Panc1 (cell line): ENCODE measurements around the gene MEGF11. TPM values are rescaled to one million over a fixed set of nuclear protein-coding genes. Genes with fewer than 3 reads are reported as not detected.

Experiments used
- ATAC-seq: fragments of 200-7000 bp; cut with Tn5 transposase; 2 replicates; pipeline ENCODE4 v1.9.1; 2020; ENCODE audit warnings: mild to moderate bottlenecking, moderate library complexity
- BruUV-seq: library from RNA; stranded (reverse); fragments of 400-500 nt; replicated peaks from 2 replicates; lab custom pipeline; 2021; lab: Mats Ljungman, UMichigan
- CTCF ChIA-PET: fragments of 300-600 bp; sonication (Branson Sonifier 250); formaldehyde crosslinking; loops from one replicate; lab custom pipeline; 2022; ENCODE audit warnings: antibody characterized with exemption; lab: Charles Lee
- POLR2A ChIA-PET: fragments of 300-600 bp; sonication (Branson Sonifier 250); formaldehyde crosslinking; loops from one replicate; lab custom pipeline; 2022; ENCODE audit warnings: antibody characterized with exemption; lab: Charles Lee
- DNase-seq: peaks from one replicate; pipeline ENCODE4 v3.0.0-alpha.2; 2010; ENCODE audit warnings: low read depth, low spot score
- H3K27ac ChIP-seq: 2 replicates; pipeline ENCODE4 v1.5.1; 2011; ENCODE audit warnings: mild to moderate bottlenecking, low read length, inconsistent platforms
- H3K27me3 ChIP-seq: fragments of 200-500 bp; sonication (Bioruptor generic); 2 replicates; pipeline ENCODE4 v1.6.0; 2014; ENCODE audit warnings: low read length, inconsistent platforms; ENCODE audit not compliant: control insufficient read depth, insufficient read depth
- H3K36me3 ChIP-seq: fragments of 200-500 bp; sonication (Bioruptor generic); 2 replicates; pipeline ENCODE4 v1.5.1; 2014; ENCODE audit warnings: inconsistent platforms, mild to moderate bottlenecking, low read length, moderate library complexity; ENCODE audit not compliant: control insufficient read depth, insufficient read depth
- H3K4me1 ChIP-seq: 2 replicates; pipeline ENCODE4 v1.5.1; 2011; ENCODE audit warnings: inconsistent platforms, mild to moderate bottlenecking, low read length, moderate library complexity; ENCODE audit not compliant: control insufficient read depth, insufficient read depth
- H3K4me3 ChIP-seq, 2 experiments: 2 replicates each; pipeline ENCODE4 v1.5.1; 2011 to 2012; ENCODE audit warnings: low read depth in 2 of 2, low read length in 2 of 2, mild to moderate bottlenecking in 2 of 2, inconsistent platforms in 1 of 2, moderate library complexity in 1 of 2
- H3K9me3 ChIP-seq: fragments of 200-500 bp; sonication (Bioruptor generic); 2 replicates; pipeline ENCODE4 v1.5.1; 2014; ENCODE audit warnings: low read depth, mild to moderate bottlenecking, inconsistent platforms, low read length, moderate library complexity; ENCODE audit not compliant: control insufficient read depth, insufficient read depth
- POLR2AphosphoS5 ChIP-seq: IDR thresholded peaks from 2 replicates; pipeline ENCODE4 v1.6.1; 2012; ENCODE audit warnings: mild to moderate bottlenecking, low read depth, low read length, moderate library complexity
- SIN3A ChIP-seq: IDR thresholded peaks from 2 replicates; pipeline ENCODE4 v1.6.1; 2012; ENCODE audit warnings: low read depth, mild to moderate bottlenecking, low read length, moderate library complexity, borderline replicate concordance; ENCODE audit not compliant: insufficient read depth
- TCF7L2 ChIP-seq: IDR thresholded peaks from 2 replicates; pipeline ENCODE4 v1.6.1; 2011; ENCODE audit warnings: mild to moderate bottlenecking, low read depth, low read length, inconsistent platforms
- in situ Hi-C: cut with HindIII; loops from 2 replicates; pipeline ENCODE4 v1.10.0; 2016; ENCODE audit warnings: low sequenced_read_pairs, low pct_unique_long_range_greater_than_20kb
- intact Hi-C: fragments of 100-400 bp; cut with micrococcal nuclease; formaldehyde crosslinking; loops from one replicate; pipeline ENCODE4 v1.10.0; 2022; ENCODE audit not compliant: unreplicated experiment
- total RNA-seq: library from RNA; stranded (reverse); gene quantifications from one replicate; pipeline ENCODE4 v1.2.1, GENCODE V29; 2021; ENCODE audit not compliant: unreplicated experiment
- TF ChIP-seq, protein P1 (sequence below): fragments of 450-650 bp; IDR thresholded peaks from 2 replicates; pipeline ENCODE4 v1.5.1; 2017; ENCODE audit warnings: mild to moderate bottlenecking
- TF ChIP-seq, protein P2 (sequence below), 2 experiments: IDR thresholded peaks; 2 replicates each; pipeline ENCODE4 v1.6.1; 2011 to 2012; ENCODE audit warnings: low read depth in 2 of 2, control low read depth in 1 of 2, low read length in 1 of 2, mild to moderate bottlenecking in 1 of 2, moderate library complexity in 1 of 2; ENCODE audit not compliant: insufficient read depth in 1 of 2

MEGF11 gene
- total RNA-seq, 1 experiment from 2014 or later = 0.95 TPM

DNA sequence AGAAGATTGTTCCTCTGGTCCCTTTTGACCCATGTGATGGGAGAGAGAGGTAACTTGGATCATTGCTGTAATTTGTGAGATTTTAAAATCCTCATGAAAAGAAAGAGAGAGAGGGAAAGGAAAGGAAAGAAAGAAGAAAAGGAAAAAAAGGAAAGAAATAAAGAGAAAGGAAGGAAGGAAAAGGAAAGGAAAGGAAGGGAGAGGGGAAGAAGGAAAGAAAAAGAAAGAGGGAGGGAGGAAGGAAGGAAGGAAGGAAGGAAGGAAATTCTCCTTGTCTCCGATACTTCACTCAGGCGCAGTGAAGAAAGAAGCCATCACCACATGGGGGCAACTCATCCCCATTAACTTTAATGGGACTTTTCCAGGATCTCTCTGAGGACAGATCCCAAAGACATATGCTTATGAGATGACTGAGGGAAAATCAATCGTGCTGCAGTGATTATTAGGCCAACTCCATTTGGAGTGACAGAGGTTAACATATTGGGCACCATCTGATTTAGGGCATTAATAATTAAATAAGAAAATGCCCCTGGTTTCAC is 123.0 kb downstream of the MEGF11 start:
- POLR2A ChIA-PET = no interaction called here
- in situ Hi-C loops (no loop called here), intact Hi-C loops (no loop called here)
- H3K36me3 ChIP-seq = no peaks in the 10 kb centered on the region
- no peaks in the 10 kb centered on the region; the same call in 1 of the 2 replicates for H3K4me1 ChIP-seq
- H3K9me3 ChIP-seq = no peaks in the 10 kb centered on the region
- peaks cover 11% of the 10 kb centered on the region for H3K27me3 ChIP-seq
- TF ChIP-seq POLR2AphosphoS5 (no peak), SIN3A (no peak), TCF7L2 (no peak)
- TF ChIP-seq, protein P1, sequence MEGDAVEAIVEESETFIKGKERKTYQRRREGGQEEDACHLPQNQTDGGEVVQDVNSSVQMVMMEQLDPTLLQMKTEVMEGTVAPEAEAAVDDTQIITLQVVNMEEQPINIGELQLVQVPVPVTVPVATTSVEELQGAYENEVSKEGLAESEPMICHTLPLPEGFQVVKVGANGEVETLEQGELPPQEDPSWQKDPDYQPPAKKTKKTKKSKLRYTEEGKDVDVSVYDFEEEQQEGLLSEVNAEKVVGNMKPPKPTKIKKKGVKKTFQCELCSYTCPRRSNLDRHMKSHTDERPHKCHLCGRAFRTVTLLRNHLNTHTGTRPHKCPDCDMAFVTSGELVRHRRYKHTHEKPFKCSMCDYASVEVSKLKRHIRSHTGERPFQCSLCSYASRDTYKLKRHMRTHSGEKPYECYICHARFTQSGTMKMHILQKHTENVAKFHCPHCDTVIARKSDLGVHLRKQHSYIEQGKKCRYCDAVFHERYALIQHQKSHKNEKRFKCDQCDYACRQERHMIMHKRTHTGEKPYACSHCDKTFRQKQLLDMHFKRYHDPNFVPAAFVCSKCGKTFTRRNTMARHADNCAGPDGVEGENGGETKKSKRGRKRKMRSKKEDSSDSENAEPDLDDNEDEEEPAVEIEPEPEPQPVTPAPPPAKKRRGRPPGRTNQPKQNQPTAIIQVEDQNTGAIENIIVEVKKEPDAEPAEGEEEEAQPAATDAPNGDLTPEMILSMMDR = no peak
- TF ChIP-seq, protein P2, sequence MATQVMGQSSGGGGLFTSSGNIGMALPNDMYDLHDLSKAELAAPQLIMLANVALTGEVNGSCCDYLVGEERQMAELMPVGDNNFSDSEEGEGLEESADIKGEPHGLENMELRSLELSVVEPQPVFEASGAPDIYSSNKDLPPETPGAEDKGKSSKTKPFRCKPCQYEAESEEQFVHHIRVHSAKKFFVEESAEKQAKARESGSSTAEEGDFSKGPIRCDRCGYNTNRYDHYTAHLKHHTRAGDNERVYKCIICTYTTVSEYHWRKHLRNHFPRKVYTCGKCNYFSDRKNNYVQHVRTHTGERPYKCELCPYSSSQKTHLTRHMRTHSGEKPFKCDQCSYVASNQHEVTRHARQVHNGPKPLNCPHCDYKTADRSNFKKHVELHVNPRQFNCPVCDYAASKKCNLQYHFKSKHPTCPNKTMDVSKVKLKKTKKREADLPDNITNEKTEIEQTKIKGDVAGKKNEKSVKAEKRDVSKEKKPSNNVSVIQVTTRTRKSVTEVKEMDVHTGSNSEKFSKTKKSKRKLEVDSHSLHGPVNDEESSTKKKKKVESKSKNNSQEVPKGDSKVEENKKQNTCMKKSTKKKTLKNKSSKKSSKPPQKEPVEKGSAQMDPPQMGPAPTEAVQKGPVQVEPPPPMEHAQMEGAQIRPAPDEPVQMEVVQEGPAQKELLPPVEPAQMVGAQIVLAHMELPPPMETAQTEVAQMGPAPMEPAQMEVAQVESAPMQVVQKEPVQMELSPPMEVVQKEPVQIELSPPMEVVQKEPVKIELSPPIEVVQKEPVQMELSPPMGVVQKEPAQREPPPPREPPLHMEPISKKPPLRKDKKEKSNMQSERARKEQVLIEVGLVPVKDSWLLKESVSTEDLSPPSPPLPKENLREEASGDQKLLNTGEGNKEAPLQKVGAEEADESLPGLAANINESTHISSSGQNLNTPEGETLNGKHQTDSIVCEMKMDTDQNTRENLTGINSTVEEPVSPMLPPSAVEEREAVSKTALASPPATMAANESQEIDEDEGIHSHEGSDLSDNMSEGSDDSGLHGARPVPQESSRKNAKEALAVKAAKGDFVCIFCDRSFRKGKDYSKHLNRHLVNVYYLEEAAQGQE (IDR thresholded peaks at IDR 0.05; ENCODE audit: insufficient read depth in 1 of 2, low read depth in 2 of 2, low read length in 1 of 2) = no peak
- CTCF ChIA-PET = no interaction called here
- DNase-seq = no peak
- BruUV-seq = no TSS peak
- H3K27ac ChIP-seq = no peak overlapping the region
- no peak overlapping the region for H3K4me3 ChIP-seq
- no peak for ATAC-seq

DNA sequence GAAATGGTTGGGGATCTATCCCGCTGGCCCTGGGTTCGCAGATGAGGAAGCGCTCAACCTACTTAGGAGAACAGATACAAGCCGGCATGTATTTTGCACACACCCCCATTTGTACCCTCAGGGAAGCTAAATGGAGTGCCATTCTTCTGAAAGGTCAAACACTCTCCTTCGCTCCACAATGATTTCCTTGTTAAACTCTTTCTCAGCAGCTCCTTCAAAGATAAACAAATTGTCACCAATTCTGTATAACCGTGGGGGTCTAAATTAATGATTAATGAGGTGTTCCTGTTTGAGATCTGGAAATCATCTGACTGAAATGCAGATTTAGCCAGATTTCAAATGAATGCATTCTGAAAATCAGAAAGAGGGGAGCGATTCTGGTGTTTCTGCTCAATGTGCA is 124.0 kb downstream of the MEGF11 start:
- Histone ChIP-seq H3K4me3 (no peak overlapping the region), H3K36me3 (no peaks in the 10 kb centered on the region), H3K27ac (no peak overlapping the region), H3K4me1 (no peaks in the 10 kb centered on the region; the same call in 1 of the 2 replicates), H3K27me3 (peaks cover 11% of the 10 kb centered on the region), H3K9me3 (no peaks in the 10 kb centered on the region)
- CTCF ChIA-PET = no interaction called here
- in situ Hi-C loops (no loop called here), intact Hi-C loops (no loop called here)
- no TSS peak for BruUV-seq
- no peak for DNase-seq
- ATAC-seq = no peak
- POLR2A ChIA-PET = no interaction called here
- no peak for TF ChIP-seq SIN3A
- TF ChIP-seq POLR2AphosphoS5 = no peak
- no peak for TF ChIP-seq TCF7L2
- TF ChIP-seq, protein P1 = no peak
- TF ChIP-seq, protein P2 (IDR thresholded peaks at IDR 0.05; ENCODE audit: insufficient read depth in 1 of 2, low read depth in 2 of 2, low read length in 1 of 2) = no peak
